K562 (cell line): Measurements from ENCODE around the gene ZSCAN29. TPM values are rescaled to one million over a fixed set of nuclear protein-coding genes. Genes with fewer than 3 reads are reported as not detected.
A peak's percentile ranks its signal among the peaks of the same experiment; 100 is the strongest.

Experiments used
- CBFA2T2 ChIP-seq: fragments of 450-650 bp; conservative IDR thresholded peaks from 2 replicates; pipeline ENCODE4 v1.6.1; 2017; ENCODE audit warnings: mild to moderate bottlenecking
- CTCF ChIP-seq, 3 experiments: IDR thresholded peaks in 2 of 3; conservative IDR thresholded peaks in 1 of 3; 2 replicates each; pipeline ENCODE4 v1.5.1; 2011 to 2012; ENCODE audit warnings: low read length in 3 of 3, mild to moderate bottlenecking in 3 of 3, control low read depth in 2 of 3, improper control_type of control experiment in 1 of 3, inconsistent platforms in 1 of 3, low read depth in 1 of 3, mixed read lengths in 1 of 3, moderate library complexity in 1 of 3; ENCODE audit not compliant: insufficient read depth in 2 of 3
- DLX4 ChIP-seq: fragments of 250-450 bp; sonication (Bioruptor Pico); IDR thresholded peaks from 2 replicates; pipeline ENCODE4 v1.6.1; 2021; ENCODE audit warnings: mild to moderate bottlenecking
- GMEB1 ChIP-seq: fragments of 250-450 bp; sonication (Bioruptor Pico); IDR thresholded peaks from 2 replicates; pipeline ENCODE4 v1.4.0; 2020; ENCODE audit warnings: mild to moderate bottlenecking
- GTF2E2 ChIP-seq: fragments of 200-800 bp; sonication (Bioruptor generic); IDR thresholded peaks from 2 replicates; pipeline ENCODE4 v1.6.1; 2016; ENCODE audit warnings: missing genetic modification characterization, missing compliant biosample characterization
- HDAC1 ChIP-seq, 2 experiments: fragments of 450-650 bp; IDR thresholded peaks; 2 replicates each; pipeline ENCODE4 v1.6.1; 2016 to 2017; ENCODE audit warnings: inconsistent platforms in 1 of 2, mild to moderate bottlenecking in 1 of 2, moderate library complexity in 1 of 2
- HOXB6 ChIP-seq: fragments of 250-450 bp; sonication (Bioruptor Pico); IDR thresholded peaks from 2 replicates; pipeline ENCODE4 v1.5.1; 2022; ENCODE audit warnings: mild to moderate bottlenecking, borderline replicate concordance
- NELFE ChIP-seq: IDR thresholded peaks from 2 replicates; pipeline ENCODE4 v1.6.1; 2011; ENCODE audit warnings: mild to moderate bottlenecking; ENCODE audit not compliant: insufficient read depth, insufficient read length
- NR1H2 ChIP-seq: sonication (generic); formaldehyde crosslinking; IDR thresholded peaks from 2 replicates; pipeline ENCODE4 v1.4.0; 2020; ENCODE audit warnings: mild to moderate bottlenecking, missing genetic modification reagents
- RBFOX2 ChIP-seq: fragments of 200-400 bp; formaldehyde crosslinking; IDR thresholded peaks from 2 replicates; pipeline ENCODE4 v1.6.1; 2017; ENCODE audit warnings: low read depth, mild to moderate bottlenecking, low read length, moderate library complexity
- TAF9B ChIP-seq: fragments of 450-650 bp; IDR thresholded peaks from 2 replicates; pipeline ENCODE4 v1.6.1; 2018; ENCODE audit warnings: mild to moderate bottlenecking; ENCODE audit not compliant: partially characterized antibody
- TCF7 ChIP-seq: sonication (generic); IDR thresholded peaks from 2 replicates; pipeline ENCODE4 v1.6.1; 2016; ENCODE audit warnings: antibody characterized with exemption, borderline replicate concordance
- TEAD4 ChIP-seq, 2 experiments: sonication (generic) in 1 of 2; formaldehyde crosslinking in 1 of 2; IDR thresholded peaks; 2 replicates each; pipeline versions ENCODE4 v1.6.1 to v1.8.0; 2012 to 2022; ENCODE audit warnings: borderline replicate concordance in 1 of 2, inconsistent platforms in 1 of 2, low read length in 1 of 2, mild to moderate bottlenecking in 1 of 2, missing genetic modification reagents in 1 of 2
- THAP7 ChIP-seq: fragments of 250-450 bp; sonication (Bioruptor Pico); IDR thresholded peaks from 2 replicates; pipeline ENCODE4 v1.5.0; 2021
- ZBTB11 ChIP-seq, 3 experiments: fragments of 200-800 bp in 1 of 3; fragments of 250-450 bp in 1 of 3; fragments of 450-650 bp in 1 of 3; sonication (Bioruptor Pico) in 1 of 3; sonication (Bioruptor generic) in 1 of 3; formaldehyde crosslinking in 1 of 3; IDR thresholded peaks; 2 replicates each; pipeline versions ENCODE4 v1.6.1 to v1.8.0; 2016 to 2022; ENCODE audit warnings: mild to moderate bottlenecking in 2 of 3, missing genetic modification characterization in 2 of 3, missing compliant biosample characterization in 1 of 3, moderate library complexity in 1 of 3
- ZNF347 ChIP-seq: fragments of 450-650 bp; formaldehyde crosslinking; IDR thresholded peaks from 2 replicates; pipeline ENCODE4 v1.4.0; 2020; ENCODE audit warnings: low read depth, mild to moderate bottlenecking, moderate library complexity
- ZNF584 ChIP-seq: fragments of 200-800 bp; sonication (Bioruptor generic); IDR thresholded peaks from 2 replicates; pipeline ENCODE4 v1.6.1; 2016; ENCODE audit warnings: low read depth, mild to moderate bottlenecking, missing genetic modification characterization, missing compliant biosample characterization
- ZNF586 ChIP-seq: fragments of 450-650 bp; formaldehyde crosslinking; conservative IDR thresholded peaks from 2 replicates; pipeline ENCODE4 v1.4.0; 2020; ENCODE audit warnings: mild to moderate bottlenecking, moderate library complexity
- ZNF778 ChIP-seq: fragments of 450-650 bp; formaldehyde crosslinking; IDR thresholded peaks from 2 replicates; pipeline ENCODE4 v1.4.0; 2020; ENCODE audit warnings: mild to moderate bottlenecking, moderate library complexity
- polyA plus RNA-seq, 8 experiments: library from polyadenylated mRNA; depleted of rRNA in 4 of 8; stranded (reverse) in 5 of 8; unstranded in 3 of 8; fragments of >200 nt; fragmentation: Nextera tagmentation in 2 of 8; fragmentation: Illumina TruSeq in 1 of 8; extraction: Ambion mirVana in 2 of 8; extraction: Trizol in 1 of 8; gene quantifications; 2 replicates each; pipeline versions ENCODE4 v1.2.1 to v1.2.3, GENCODE V29; 2011 to 2014; ENCODE audit warnings: inconsistent platforms in 1 of 8, missing spikeins in 1 of 8
- total RNA-seq, 7 experiments: library from RNA; depleted of rRNA in 6 of 7; stranded (reverse); fragments of >200 nt in 6 of 7; fragmentation: Illumina TruSeq in 2 of 7; extraction: Trizol in 2 of 7; gene quantifications; 2 replicates each; pipeline versions ENCODE4 v1.2.1 to v1.2.3, GENCODE V29; 2011 to 2021; ENCODE audit warnings: low replicate concordance in 1 of 7

The ZSCAN29 gene
- total and polyA plus RNA-seq, 9 of the 15 experiments (the other 6 are each of a cell fraction or from before 2014, with no cell fraction given) = 2.5 to 28.6 (median 19.7) TPM

GRCh38 chr15:43410572-43411214 lies 39.9 kb upstream of the ZSCAN29 start (continued):
- TF ChIP-seq ZBTB11 (CRISPR knock-in tag; IDR thresholded peaks at IDR 0.05) (no peak), NELFE (no peak), CTCF (IDR thresholded peaks at IDR 0.05 in 2 of 3, conservative IDR thresholded peaks at IDR 0.05 in 1 of 3; ENCODE audit: insufficient read depth in 2 of 3, low read depth in 1 of 3, low read length in 3 of 3) (no peak), GMEB1 (CRISPR knock-in tag) (no peak), DLX4 (no peak), THAP7 (CRISPR knock-in tag) (no peak), ZNF347 (no peak), HDAC1 (IDR thresholded peaks at IDR 0.05) (no peak), TAF9B (no peak), ZNF778 (CRISPR knock-in tag) (no peak), RBFOX2 (no peak), TCF7 (no peak), ZNF584 (CRISPR knock-in tag) (no peak), CBFA2T2 (no peak; the same call in 1 of the 2 replicates), ZNF586 (no peak), GTF2E2 (no peak), TEAD4 (IDR thresholded peaks at IDR 0.05; ENCODE audit: low read length) (peak; percentile 17; the same call in 1 of the 2 replicates), TEAD4 (CRISPR knock-in tag; IDR thresholded peaks at IDR 0.05; ENCODE audit: borderline replicate concordance) (no peak), NR1H2 (CRISPR knock-in tag) (no peak), HOXB6 (no peak)
